ENCODE data around the gene BAZ2A.

DNA sequence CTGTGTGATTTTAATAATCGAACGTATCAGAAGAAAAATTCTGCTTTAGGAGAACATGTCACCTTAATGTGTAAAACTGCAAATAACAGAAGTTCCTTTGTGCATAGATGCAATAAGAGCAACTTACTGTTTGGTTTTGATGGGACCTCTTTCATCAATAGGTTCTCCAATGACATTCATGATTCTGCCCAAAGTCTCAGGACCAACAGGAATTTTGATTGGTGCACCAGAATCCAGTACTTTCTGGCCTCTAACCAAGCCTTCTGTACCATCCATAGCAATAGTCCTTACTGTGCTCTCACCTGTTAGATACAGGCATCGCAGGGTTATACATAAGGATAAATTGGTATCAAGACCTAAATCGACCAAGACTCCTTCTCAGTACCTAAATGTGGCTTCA is 14.5 kb upstream of the BAZ2A start:
- TF ChIP-seq, protein P1, sequence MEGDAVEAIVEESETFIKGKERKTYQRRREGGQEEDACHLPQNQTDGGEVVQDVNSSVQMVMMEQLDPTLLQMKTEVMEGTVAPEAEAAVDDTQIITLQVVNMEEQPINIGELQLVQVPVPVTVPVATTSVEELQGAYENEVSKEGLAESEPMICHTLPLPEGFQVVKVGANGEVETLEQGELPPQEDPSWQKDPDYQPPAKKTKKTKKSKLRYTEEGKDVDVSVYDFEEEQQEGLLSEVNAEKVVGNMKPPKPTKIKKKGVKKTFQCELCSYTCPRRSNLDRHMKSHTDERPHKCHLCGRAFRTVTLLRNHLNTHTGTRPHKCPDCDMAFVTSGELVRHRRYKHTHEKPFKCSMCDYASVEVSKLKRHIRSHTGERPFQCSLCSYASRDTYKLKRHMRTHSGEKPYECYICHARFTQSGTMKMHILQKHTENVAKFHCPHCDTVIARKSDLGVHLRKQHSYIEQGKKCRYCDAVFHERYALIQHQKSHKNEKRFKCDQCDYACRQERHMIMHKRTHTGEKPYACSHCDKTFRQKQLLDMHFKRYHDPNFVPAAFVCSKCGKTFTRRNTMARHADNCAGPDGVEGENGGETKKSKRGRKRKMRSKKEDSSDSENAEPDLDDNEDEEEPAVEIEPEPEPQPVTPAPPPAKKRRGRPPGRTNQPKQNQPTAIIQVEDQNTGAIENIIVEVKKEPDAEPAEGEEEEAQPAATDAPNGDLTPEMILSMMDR (conservative IDR thresholded peaks at IDR 0.05 in 1 of 2, IDR thresholded peaks at IDR 0.05 in 1 of 2; ENCODE audit: extremely low read depth in 1 of 2, insufficient read depth in 1 of 2, low read depth in 1 of 2, low read length in 2 of 2) = no peak
- no peak for TF ChIP-seq EZH2 (IDR thresholded peaks at IDR 0.05; ENCODE audit: borderline replicate concordance, low read length)

Data from mammary epithelial cell (primary cell).